ENCODE results near the gene DIAPH3. TPM values are rescaled to one million over a fixed set of nuclear protein-coding genes. Genes with fewer than 3 reads are reported as not detected.

Gene DIAPH3
- polyA plus RNA-seq, 5 donors: 5.8 to 21.1 (median 12.7) TPM

GRCh38 chr13:60026286-60026685, 137.4 kb downstream of the DIAPH3 start:
- no peak for DNase-seq

- DNase-seq: no peak
These were observed 143.4 kb downstream of the DIAPH3 start for GRCh38 chr13:60020288-60020687.

- peak; percentile 6 to 13 for DNase-seq
These were observed 144.4 kb downstream of the DIAPH3 start for GRCh38 chr13:60019119-60019993.

GRCh38 chr13:60018536-60018935, 145.2 kb downstream of the DIAPH3 start:
- DNase-seq: no peak

GRCh38 chr13:60016229-60016628, 147.5 kb downstream of the DIAPH3 start:
- DNase-seq: no peak

GRCh38 chr13:60013166-60013565, 150.6 kb downstream of the DIAPH3 start:
- no peak for DNase-seq

- DNase-seq: no peak
These were observed 151.2 kb downstream of the DIAPH3 start for GRCh38 chr13:60012488-60012887.

- no peak for DNase-seq
These were observed 154.2 kb downstream of the DIAPH3 start for GRCh38 chr13:60009300-60010253.

GRCh38 chr13:60001889-60002288, 161.8 kb downstream of the DIAPH3 start:
- DNase-seq: no peak

- no peak for DNase-seq
These were observed 162.8 kb downstream of the DIAPH3 start for GRCh38 chr13:60000976-60001375.

GRCh38 chr13:60000081-60000480, 163.6 kb downstream of the DIAPH3 start:
- DNase-seq: no peak

GRCh38 chr13:59997976-59998375, 165.8 kb downstream of the DIAPH3 start:
- DNase-seq: no peak

GRCh38 chr13:59996461-59996980, 167.2 kb downstream of the DIAPH3 start:
- DNase-seq: no peak

- no peak for DNase-seq
These were observed 172.3 kb downstream of the DIAPH3 start for GRCh38 chr13:59991395-59991794.

GRCh38 chr13:59982631-59983382, 180.9 kb downstream of the DIAPH3 start:
- DNase-seq: no peak

- DNase-seq: no peak
These were observed 184.1 kb downstream of the DIAPH3 start for GRCh38 chr13:59979589-59979988.

GRCh38 chr13:59978862-59979261, 184.9 kb downstream of the DIAPH3 start:
- DNase-seq: no peak

- DNase-seq: no peak
These were observed 186.9 kb downstream of the DIAPH3 start for GRCh38 chr13:59976856-59977255.

- DNase-seq: no peak
These were observed 187.8 kb downstream of the DIAPH3 start for GRCh38 chr13:59975807-59976435.

- DNase-seq: no peak
These were observed 192.9 kb downstream of the DIAPH3 start for GRCh38 chr13:59970847-59971246.

- no peak for DNase-seq
These were observed 199.9 kb downstream of the DIAPH3 start for GRCh38 chr13:59963827-59964226.

All from right lung (tissue), 5 donors.